Globus pallidus (tissue), 1 donor: ENCODE results near the gene ARHGEF19.
"Not testable (repeated sequence)": the region's sequence is repeated elsewhere in the genome, so short reads cannot be mapped to it uniquely, and the experiment has no call there.

ENCODE experiments used
- DNase-seq: peaks from one replicate; pipeline ENCODE4 v3.0.0-alpha.2; 2015; ENCODE audit warnings: low spot score

ARHGEF19 gene

GRCh38 chr1:16164213-16165072 lies 48.0 kb downstream of the ARHGEF19 start:
- no peak for DNase-seq

DNA sequence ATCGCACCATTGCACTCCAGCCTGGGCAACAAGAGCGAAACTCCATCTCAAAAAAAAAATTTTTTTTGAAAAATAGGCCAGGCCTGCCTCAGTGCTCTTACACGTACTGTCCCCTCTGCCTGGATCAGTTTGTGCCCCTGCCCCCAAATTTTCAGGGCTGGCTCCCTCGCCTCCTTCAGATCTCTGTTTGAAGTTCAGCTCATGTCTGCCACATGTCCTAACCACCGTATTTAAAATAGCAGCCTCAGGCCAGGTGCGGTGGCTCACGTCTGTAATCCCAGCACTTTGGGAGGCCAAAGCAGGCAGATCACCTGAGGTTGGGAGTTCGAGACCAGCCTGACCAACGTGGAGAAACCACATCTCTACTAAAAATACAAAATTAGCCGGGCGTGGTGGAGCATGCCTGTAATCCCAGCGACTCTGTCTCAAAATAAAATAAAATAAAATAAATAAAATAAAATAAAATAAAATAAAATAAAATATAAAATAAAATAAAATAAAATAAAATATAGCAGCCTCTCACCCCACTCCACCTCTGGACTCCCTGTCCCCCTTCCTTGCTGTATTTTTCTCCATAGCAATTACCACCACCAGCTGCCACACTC lies 48.7 kb downstream of the ARHGEF19 start:
- DNase-seq = not testable (repeated sequence)

DNA sequence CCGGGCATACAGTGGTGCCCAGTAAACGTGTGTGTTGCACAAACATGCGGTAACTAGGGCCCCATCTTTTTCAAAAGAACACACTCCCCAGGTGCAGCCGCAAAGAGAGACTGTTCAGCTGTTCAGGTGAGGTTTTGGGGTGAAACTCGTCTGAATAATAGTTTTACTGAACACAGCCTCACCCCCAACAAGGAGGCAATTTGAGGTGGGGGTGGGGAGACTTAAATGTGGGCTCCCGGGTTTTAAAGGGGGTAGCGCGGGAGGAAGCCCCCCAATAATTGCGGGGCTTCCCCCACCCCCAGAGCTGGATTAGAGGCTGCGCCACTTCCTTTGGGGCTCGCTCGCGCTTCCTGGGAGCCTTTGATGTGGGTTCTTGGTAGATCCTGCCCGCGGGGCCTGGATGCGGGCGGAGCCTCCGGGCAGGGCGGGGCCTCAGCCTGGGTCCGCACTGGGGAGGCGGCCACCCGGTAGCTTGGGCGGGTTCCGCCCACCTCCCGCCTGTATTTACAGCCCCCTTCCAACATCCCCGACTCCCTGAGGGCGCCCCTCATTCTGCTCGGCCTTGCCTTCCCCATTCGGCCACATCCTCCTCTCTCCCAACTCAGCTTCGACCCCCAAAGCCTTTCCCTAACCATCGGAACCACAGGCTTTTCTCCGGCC lies 50.2 kb downstream of the ARHGEF19 start:
- DNase-seq = no peak

- no peak for DNase-seq
Measured at GRCh38 chr1:16161717-16162116, 50.7 kb downstream of the ARHGEF19 start.

- DNase-seq = no peak
Measured at GRCh38 chr1:16158993-16159831, 53.2 kb downstream of the ARHGEF19 start.

DNA sequence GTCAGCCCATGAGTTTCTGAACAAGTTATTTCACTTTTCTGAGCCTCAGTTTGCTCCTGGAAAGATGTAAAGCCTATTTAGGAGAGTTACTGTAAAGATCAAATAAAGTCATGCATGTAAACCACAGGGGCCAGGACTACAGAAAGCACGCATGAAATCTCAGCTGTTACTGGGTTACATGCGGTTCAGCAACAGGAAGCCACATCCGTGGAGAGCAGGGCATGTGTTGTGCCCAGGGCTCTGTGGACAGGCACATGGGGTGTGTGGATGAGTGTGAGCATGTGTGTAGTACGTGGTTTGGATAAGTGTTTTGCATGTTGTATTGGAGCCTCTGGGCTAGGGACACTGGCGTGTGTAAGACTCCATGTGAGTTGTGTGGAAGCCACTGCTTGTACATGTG lies 54.4 kb downstream of the ARHGEF19 start:
- no peak for DNase-seq

DNA sequence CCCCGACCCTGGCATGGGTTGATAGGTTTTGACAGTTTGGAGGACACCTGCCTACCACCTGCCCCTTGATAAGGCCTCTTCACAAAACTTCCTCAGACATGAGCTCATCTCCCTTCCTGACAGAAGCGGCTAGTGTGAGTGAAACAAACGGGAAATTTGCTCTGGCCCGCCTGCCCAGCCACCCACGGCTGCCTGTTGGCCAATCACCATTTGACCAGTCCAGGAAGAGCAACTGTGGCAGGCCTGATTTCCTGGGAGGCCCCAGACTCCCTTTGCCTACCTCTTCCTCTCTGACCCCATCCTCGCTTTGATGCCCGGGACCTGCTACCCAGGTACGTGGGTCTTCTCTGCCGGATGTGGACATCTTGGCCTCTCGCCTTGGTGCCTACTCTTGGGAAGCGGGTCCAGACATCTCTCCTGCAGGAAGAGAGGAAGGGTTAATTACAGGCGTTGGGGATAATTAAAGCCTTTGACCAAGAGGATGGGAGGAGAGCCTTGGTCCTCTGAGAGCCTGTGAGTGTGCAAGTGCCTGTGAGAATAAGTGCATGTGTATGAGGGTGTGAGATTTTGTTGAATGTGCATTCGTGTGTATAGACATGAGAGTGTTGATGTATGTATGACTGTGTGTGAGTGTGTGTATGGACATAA lies 55.5 kb downstream of the ARHGEF19 start:
- DNase-seq = peak; percentile 31

- DNase-seq = peak; percentile 58
Measured at GRCh38 chr1:16155537-16156410, 56.7 kb downstream of the ARHGEF19 start, which contains the start of gene EPHA2. EPHA2 (minus strand) TSS chr1:16156069; CDS start chr1:16155932, 137 bp downstream.

- no peak for DNase-seq
Measured at GRCh38 chr1:16153999-16154673, 58.3 kb downstream of the ARHGEF19 start.

GRCh38 chr1:16153096-16153998 lies 59.1 kb downstream of the ARHGEF19 start:
- DNase-seq = no peak

DNA sequence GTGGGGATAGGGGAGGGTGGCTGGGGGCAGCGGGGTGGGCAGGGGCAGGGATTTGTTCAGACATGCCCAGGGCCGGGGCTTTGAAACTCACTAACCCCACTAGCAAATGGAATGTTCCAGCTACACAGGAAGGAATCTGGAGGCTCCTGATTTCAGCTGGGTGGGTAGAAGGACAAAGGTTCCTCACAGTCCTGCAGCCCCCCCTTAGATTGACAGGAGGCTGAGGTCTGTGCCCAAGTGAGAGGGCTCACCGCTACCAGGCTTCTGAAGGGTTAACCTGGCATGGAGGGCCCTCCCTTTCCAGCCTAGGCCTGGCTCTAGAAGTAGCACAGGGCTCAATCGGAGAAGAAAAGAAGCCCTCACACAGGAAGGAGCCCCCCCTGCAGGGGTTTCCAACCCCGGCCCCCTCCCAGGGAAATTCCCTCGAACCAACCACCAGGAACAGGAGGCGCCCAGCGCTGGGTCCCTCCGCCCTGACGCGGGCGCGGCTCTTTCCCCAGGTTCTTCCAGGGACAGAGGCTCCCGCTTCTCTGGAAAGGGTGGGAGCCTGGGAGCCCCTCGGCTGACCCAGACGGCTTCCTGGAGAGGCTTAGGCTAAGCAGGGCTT lies 59.9 kb downstream of the ARHGEF19 start:
- no peak for DNase-seq

GRCh38 chr1:16151995-16152384 lies 60.5 kb downstream of the ARHGEF19 start:
- DNase-seq = no peak

- DNase-seq = no peak
Measured at GRCh38 chr1:16151196-16151994, 61.1 kb downstream of the ARHGEF19 start.

GRCh38 chr1:16150508-16150907 lies 61.9 kb downstream of the ARHGEF19 start:
- no peak for DNase-seq

DNA sequence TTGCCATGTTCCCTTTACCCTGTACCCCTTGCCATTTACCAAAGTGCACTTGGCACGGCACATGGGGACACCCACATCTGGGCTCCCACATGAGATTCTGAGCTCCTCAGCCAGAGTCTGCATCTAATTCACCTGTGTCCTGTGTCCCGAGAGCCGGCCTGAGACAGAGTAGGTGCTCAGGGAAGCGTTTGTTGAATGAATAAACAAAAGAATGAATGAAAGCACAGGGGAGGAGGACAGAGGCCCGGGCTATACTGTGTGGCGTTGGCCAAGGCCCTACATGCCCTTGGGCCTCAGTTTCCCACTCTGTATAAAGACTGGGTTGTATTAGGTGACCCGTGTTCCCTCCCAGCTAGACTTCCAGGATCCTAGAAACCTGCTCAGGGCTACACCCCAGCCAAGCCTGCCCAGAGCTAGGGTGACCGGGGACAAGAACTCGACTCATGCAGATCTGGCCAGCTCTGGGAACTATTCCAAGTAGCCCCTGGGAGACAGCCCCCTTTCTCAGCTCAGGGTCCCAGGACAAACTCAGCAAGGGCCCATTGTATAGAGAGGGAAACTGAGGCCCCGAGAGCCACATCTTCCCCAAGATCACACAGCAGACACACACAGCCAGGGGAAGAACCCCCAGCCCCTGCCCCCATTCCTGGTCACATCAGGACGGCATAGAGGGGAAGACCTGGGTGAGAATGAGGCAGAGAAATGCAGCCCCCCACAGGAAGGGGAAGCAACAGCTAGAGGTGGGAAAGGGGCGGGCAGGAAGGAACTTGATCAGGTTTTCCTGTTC lies 62.6 kb downstream of the ARHGEF19 start:
- no peak for DNase-seq

- DNase-seq = no peak
Measured at GRCh38 chr1:16149146-16149545, 63.3 kb downstream of the ARHGEF19 start.
